GOT3 (cell line): Measurements from ENCODE around the gene CMTM8.

Experiments used
- DNase-seq: peaks from one replicate; lab custom pipeline; 2025; ENCODE audit warnings: mixed read lengths; lab: John Stamatoyannopoulos, UW

The CMTM8 gene

DNA sequence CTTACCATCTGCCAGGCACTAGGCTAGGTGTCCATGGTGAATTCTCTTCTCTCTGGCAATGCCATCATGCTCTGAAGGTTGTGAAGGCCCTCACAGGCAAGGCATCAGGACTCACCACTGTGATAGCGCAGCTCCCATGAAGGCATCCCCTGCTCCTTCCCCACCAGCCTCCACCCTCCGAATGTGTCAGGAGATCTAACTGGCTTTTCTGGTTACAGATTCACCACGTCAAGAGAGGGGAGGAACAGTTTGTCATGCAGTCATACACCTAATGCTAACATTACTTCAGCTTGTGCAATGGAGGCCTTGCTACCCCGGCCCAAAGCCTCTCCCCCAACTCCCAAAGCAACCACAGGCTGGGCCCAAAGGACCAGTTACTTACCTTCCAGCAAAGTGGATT is 8.9 kb upstream of the CMTM8 start:
- no peak for DNase-seq

DNA sequence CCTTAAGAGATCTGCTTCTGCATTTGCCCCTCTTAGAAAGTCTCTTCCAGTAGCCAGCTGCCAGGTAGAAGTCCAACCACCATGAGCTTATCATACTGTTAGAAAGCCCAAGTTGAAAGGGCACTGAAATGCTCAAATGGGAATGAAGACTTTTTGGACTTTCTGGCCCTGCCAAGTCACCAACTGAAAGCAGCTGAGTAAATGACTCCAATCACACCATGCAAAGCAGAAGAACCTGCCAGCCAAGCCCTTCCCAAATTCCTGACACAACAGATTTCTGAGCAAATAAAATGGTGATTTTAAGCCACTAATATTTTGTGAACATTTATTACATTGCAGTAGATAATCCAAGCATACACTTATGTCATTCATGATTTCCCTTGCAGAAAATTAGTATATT is 2.1 kb upstream of the CMTM8 start:
- no peak for DNase-seq

DNA sequence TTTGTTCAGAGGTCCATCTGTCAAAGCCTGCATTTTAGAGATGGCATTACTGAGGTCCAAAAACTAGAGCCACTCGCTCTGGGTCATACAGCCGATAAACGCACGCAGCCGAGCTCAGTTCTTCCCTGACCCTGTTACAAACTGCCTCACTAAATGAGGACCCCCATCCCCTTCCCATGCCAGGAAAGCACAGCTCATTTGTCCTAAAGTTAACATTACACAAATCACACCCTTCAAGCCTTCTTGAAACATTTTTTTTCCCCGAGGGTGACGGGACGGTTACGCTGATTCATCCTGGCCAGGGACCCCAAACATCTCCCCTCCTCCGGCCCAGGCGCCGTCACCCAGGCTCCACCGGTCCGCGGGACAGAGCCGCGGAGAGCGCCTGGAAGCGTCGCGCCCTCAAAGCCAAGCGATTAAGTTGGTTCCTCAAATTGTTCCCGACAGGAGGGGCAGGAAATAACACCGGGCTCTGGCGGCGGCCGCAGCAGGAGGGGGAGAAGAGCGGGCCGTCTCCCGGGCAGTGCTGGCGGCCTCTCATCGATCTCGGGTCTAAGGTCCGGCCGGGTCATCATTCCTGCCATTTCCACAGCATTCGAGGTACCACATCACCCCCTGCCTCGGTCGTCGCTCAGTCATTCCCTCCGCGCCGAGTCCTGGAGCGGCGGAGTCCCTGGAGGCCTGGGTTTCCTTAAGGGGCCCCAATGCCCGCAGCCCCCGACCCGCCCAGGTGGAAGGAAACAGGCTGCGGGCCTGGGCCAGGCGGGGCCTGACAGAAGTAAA is 619 bp upstream of the CMTM8 start:
- DNase-seq, result no peak

DNA sequence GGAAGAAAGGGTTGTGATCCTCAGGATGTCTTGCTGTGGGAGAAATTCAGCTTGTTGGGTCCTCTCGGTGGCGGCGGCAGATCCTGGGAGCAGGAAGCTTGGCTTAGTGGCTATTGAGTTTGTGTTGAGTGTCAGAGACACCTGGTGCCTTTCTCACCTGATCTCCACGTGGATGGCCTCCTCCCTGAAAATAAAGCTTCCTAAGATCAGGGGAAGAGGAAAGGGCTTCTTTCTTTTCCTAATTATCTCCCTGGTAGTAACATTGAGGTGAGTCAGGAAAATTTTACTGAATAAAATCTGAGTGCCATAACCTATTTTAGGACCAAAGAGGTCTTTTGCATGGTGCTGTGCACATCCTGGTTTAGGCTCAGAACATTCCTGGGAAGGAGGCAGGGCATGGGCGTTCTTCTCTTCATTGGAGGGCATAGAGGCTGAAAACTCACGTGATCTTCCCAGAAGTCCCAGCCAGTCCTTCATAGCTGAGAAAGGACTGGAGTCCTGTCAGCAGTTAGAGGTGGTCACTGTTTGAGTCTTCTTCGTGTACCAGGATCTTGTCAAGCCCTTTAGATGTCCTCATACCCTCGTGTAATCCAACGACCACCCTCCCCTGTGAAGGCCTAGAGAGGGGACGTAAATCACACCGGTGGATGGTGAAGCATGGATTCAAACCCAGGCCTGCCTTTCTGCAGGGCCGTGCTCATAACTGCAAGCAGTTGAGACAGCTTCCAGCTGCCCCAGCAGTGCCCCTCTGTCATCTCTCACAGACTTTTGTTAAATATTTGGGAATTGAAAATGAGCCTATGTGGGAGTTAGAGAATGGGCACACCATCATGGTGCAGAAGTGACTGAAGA is 1.1 kb downstream of the CMTM8 start:
- DNase-seq, result no peak

DNA sequence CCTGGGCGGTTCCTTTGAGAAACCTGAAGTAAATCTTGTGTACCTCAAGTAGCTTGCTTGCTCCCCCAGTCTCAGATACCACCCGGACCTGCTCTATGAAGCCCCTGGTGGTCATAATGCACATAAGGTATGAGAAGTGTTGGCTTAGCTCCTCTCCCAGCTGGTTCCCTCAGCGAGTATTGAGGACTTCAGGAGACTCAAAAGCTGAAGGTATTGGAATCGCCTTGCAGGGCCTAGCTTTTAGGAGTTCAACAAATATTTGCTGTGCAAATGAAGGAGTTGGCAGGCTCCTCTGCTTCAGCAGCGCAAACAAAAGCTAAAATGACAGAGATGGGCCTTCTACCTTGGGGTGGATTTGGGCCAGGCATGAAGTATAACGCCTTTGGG is 1.7 kb downstream of the CMTM8 start:
- DNase-seq, result no peak

DNA sequence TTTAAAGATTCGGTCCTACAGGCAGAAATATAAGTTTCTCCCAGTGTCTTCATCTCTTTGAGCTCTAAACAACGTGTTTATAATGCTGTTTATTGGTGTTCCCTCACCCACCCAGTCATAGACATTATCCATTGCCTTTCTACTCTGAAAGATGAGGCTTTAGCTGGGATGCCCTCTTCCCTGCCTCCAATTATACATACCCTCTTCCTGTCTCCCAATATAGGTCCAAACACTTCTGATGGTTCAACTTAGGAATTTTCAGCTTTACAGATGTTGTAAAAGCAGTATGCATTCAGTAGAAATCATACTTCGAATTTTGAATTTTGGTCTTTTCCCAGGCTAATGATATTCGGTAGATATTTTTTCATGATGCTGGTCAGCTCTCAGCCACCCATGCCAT is 2.6 kb downstream of the CMTM8 start:
- no peak for DNase-seq

DNA sequence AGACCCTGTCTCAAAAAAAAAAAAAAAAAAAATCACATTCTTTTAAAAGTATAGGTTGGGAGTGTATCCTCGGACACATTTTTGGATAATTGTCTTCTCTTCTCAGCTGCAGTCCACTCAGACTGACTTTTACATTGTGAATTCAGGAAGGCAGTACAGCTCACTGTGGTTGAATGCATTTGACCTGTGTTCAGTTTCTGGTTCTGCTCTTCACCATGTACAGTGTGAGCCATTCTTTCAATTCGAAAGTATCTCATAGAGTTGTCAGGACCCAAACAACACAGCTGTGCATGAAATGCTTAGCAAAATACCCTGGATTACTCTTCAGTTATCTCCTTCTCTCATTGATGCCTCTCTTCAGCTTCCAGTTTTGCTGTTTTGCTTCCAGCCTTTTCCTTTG is 5.0 kb downstream of the CMTM8 start:
- no peak for DNase-seq

DNA sequence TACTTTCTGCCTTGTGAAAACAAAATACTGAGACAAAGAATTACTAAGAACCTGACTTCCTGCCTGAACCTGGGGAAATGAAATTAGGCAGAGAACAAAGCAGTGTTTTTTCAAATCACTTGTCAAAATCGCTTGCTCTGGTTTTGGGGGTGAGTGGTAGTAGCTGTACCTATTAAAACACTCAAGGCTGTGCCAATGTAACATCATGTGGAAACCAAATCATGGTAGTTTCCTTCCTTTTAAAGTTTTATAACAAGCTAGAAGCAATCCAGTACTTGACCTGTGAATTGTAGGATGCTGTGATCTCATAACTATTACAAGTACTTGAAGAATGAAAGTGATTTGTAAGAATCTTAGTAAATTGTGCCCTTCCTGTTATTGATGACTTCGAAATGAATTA is 6.7 kb downstream of the CMTM8 start:
- DNase-seq, result no peak

DNA sequence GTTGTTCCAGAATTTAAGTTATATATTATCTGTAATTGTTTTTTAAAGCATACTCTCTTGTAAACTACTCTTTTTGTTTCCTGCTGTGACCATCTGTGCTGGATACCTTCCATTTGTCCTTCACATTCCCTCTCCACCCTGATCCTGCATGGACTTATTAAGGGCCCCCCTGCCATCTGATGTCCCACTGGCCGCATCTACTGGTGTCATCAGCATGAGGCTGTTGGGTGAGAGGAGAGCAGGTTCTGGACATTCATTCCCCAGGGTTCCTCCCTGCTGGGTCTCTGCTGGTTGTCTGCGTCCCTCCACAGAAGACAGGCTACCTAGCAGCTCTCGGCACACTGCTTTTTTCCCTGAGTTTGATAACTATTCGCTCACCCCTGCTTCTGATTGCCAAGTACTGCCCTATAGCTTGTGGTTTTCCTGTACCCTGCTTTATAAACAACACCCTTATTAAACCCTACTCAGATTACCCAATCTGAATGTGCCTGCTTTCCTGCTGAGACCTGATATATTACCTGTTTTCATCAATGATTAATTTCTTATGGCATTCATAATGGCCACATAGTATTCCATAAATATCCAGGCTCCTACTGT is 7.7 kb downstream of the CMTM8 start:
- no peak for DNase-seq

DNA sequence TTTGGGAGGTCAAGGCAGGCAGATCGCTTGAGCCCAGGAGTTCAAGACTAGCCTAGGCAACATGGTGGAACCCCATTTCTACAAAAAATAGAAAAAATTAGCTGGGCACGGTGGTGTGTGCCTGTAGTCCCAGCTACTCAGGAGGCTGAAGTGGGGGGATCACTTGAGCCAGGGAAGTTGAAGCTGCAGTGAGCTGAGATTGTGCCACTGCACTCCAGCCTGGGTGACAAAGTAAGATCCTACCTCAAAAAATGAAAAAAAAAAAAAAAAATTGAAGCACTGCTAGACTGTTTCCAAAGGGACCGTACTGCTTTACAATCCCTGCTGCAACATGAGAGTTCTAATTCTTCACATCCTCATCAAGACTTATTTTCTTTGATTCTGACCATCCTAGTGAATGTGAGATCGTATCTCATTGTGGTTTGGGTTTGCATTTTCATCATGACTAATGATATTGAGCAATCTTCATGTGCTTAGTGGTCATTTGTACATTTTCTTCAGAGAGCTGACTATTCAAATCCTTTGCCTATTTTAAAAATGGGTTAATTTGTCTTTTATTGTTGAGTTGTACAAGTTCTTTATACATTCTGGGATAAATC is 10.8 kb downstream of the CMTM8 start:
- no peak for DNase-seq

DNA sequence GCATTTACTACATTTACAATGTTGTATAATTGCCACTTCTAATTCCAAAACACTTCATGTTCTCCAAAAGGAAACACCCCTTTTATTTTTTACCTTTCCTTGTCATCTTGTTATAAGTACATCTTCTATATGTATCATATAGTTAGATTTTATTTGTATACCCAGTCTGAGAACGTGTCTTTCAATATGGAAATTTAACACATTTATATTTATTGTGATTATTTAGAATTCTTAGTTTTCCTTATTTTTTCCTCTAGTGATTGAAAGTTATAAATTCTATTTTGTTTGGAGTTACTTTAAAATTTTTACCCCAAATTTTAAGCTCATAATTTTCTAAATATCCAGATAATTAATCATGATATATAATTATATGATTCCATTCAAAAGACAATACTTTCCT is 15.8 kb downstream of the CMTM8 start:
- DNase-seq, result no peak

DNA sequence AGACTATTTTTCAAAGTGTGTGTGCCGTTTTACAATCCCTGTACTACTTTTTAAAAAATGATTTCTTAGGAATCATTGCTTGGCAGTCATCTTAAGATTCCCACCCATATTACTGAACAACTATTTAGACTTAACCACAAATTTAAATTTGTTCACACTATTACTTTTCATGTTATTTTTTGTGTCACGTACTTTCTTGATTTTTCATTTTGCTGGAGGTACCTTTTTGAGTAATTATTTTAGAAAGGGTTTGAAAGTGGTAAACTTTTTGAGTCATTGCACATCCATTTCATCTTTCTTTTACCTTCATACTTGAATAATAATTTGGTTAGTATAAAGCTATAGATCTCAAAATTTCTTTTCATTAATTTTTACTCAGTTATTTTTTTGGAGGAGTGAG is 16.9 kb downstream of the CMTM8 start:
- DNase-seq, result no peak

DNA sequence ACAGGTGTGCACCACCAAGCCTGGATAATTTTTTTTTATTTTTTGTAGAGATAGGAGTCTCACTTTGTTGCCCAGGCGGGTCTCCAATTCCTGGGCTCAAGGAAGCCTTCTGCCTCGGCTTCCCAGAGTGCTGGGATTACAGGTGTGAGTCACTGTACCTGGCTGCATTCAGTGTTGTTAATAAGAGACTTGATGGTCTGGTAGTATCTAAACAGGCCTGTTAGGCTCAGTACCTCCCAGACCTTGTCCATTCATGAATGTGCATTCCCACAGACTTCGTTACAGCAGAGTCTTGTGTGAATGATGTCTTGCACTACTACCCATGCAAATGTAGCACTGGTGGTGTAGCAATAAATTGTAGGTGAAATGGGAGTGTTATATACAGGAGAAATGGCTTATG is 17.7 kb downstream of the CMTM8 start:
- no peak for DNase-seq

DNA sequence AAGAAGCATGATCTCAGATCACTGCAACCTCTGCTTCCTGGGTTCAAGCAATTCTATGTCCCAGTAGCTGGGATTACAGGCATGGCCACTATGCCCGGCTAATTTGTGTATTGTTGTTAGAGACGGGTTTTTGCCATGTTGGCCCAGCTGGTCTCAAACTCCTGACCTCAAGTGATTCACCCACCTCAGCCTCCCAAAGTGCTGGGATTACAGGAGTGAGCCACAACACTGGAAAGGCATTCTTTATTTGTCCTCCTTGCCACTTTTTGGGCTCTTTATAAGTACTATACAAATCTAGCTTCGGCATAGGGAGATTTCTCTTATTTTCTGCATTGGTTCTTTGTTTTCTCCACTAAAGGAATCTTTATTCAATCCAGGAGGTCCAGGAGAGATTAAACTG is 18.6 kb downstream of the CMTM8 start:
- no peak for DNase-seq

DNA sequence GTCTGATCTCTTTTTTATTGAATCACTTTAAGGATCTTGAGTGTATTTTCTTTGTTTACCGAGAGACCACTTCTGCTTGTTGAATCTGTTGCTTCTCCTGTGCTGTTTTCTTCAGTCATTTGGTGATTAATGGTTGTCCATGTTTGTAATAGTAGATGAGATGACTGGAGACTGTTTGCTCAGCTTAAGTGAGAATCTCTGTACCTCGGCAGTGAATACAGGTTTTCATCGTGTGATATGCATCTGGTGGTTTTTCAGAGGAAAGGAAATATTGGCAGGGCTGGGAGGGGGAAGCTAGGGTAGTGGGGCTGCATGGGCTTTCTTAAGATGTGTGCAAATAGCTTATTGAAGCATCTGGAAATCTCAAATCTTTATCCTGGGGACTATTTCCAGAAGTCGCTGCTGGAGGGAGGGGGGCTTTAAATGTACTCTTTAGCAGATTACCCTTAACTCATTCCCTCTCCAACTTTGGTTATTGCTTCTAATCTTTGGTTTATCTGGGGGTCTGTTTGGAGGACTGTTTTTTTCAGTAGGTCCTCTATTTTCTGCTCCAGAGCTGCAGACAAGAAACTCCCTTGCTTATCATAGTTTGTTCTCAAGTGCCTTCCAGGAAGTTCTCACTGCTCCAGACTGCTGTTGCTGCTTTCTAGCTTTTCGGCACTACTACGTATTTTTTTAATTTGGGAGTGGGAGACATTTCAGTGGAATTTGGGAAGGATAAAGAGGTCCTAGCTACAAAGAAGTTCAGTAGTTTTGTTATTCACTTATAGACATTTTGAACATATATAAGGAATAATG is 19.4 kb downstream of the CMTM8 start:
- DNase-seq, result no peak

DNA sequence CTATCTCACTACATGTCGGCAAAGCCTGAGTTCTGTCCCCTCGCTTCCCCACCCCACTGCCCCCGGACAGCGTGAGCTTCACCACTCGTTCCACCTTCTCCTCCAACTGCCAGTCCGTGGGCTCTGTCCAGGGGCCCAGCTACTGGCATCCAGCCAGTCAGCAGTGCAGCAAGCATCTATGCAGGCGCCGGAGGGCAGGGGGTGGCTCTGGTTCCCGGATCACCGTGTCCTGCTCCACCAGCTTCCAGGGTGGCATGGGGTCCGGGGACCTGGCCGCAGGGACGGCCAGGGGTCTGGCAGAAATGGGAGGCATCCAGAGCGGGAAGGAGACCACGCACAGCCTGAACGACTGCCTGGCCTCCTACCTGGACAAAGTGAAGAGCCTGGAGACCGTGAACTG is 20.4 kb downstream of the CMTM8 start:
- no peak for DNase-seq

DNA sequence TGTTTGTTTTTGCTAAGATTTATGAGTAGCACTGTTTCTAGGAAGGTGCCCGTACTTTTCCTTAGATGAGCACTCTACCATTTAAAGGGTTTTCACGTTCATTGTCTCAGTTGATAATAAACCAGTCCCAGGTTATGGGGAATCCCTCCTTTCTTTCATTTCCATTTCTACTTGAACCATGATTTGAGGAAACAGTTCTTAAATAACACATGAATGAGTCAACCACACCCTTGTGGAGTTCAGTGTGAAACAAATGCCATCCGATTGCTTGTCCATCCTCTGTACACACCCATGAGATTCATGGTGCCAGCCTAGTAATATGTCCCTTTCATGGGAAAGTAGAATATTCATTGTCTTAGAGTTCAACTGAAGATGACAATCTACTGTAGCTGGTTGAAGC is 23.1 kb downstream of the CMTM8 start:
- no peak for DNase-seq

DNA sequence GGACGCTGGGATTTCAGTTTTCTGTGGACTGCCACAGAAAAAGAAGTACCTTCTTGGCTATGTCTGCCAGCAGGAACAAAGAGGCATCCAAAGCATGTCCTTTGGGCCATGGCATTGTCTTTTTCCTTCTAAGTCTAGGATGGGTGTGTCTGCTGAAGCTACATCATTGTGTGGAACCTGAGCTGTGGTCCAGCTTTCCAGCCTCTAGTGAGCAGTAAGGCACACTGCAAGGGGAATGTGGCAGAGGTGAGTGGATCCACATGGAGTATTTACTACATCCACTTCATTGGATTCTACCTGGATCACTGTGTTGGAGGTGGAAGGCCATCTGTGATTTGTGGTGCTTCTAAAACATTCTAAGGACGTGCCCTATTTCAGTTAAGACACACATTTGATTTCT is 23.7 kb downstream of the CMTM8 start:
- no peak for DNase-seq

DNA sequence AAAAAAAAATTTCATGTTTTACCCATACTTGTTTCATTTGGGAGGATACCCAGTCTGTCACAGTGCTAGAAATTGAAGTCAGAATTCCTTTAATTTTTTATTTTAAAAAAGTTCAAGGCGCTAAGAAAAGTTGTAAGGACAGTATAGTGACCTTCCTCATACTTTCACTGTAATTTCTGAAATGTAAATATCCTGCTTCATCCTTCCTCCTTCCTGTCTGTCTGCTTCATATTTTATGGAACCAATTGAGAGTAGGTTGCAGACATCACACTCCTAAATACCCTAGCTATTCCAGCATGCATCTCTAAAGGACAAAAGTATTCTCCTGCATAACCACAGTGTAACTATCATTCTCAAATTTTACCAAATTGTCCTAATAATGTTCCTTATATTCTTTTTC is 35.8 kb downstream of the CMTM8 start:
- DNase-seq, result no peak

DNA sequence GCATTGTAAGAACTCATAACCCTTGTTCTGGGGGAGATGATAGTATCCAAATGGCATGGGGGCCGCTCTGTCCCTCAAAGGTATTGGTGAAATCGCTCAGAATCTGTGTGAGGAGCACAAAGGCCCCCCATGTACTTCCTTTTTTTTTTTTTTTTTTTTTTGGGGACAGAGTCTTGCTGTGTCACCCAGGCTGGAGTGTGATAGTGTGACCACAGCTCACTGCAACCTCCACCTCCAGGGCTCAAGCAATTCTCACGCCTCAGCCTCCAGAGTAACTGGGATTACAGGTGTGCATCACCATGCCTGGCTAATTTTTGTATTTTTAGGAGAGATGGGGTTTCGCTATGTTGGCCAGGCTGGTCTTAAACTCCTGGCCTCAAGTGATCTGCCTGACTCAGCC is 37.0 kb downstream of the CMTM8 start:
- no peak for DNase-seq

DNA sequence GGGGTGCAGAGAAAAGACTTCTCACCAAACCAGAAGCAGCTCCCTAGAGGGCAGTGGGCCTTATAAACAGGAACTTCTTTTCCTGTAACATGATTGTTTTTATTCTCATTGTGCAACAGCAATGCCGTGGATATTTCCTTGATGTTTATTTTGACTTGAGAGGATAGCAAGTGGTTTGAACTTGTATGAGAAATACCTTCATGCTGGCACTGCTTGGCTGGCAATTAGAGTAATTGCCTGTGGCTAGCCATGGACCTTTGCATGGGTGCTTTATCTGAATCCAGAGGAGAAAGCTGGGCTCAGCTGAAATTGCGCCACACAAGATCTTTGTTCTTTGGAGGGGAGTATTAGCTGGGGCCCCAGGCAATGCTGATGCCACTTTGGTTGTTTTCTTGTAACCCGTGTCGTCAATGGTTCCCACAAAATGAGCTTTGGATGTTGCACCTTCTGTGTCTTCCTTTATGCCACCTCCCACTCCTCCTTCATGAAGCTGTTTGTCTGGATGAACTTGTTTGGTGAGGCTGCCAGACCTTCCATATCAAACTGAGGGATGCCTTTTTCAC is 37.9 kb downstream of the CMTM8 start:
- DNase-seq, result no peak

DNA sequence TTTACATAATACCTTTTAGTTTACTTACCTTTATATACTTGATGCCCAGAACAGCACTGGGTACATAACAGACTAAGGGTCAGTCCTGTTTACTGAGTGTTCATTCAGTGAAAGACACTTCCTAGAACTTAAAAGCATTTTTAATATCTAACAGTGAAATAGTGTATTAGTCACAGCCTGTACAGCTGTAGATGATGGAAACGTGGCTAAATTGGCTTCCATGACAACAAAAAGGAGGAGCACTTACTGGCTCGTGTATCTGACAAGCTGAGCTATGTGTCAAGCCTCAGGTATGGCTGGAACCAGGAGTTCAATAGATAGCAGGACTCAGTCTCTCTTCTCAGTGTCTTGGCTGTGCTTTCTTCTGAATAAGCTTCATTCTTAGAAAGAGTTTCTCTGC is 40.2 kb downstream of the CMTM8 start:
- no peak for DNase-seq
